ENCODE results near the gene ABHD4. TPM values are rescaled to one million over a fixed set of nuclear protein-coding genes. Genes with fewer than 3 reads are reported as not detected.

The ABHD4 gene
- total RNA-seq, 4 donors from 2014 or later, result 18.7 to 42.3 (median 27.7) TPM

DNA sequence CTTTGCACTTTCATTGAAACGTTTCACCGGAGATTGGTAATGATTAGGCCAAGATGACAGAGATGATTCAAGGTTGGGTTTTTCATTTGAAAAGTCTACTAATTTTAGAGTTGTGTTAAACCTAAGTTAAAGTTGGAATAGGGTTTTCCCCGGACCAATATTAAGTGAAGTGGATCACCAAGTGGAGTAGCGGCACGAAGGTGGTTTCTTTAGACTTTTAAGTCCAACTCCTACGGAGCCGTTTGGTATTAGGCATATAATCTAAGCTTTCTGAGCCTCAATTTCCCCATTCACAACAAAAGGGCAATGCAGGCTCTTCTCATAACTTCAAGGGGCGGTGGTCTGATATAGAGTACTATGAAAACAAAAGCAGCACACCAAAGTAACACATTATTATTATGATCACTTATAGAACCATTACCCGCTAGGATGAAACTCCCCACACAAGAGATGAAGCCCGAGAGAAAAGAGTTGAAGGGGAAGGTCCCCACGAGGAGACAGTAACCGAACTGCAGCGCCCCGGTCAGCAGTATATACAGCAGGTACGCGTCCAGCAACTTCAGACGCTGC lies 9.5 kb upstream of the ABHD4 start:
- Histone ChIP-seq H3K9me3 (no peaks in the 10 kb centered on the region), H3K36me3 (no peaks in the 10 kb centered on the region), H3K27ac (replicated peaks in 1 of 4) (peak overlapping the region; percentile 88 to 93 (median 90)), H3K4me3 (peak overlapping the region; percentile 57 to 90 (median 74)), H3K27me3 (no peaks in the 10 kb centered on the region), H3K4me1 (peaks cover 27 to 58% (median 55%) of the 10 kb centered on the region in 4 donors)
- 2% methylated on average over 17 of the region's 17 CpGs for WGBS
- no peak for DNase-seq (ENCODE audit: extremely low spot score)
- intact Hi-C loops (cut with DNase I), result no loop called here
- TF ChIP-seq POLR2AphosphoS5 (IDR thresholded peaks at IDR 0.05) (no peak), POLR2A (IDR thresholded peaks at IDR 0.05; ENCODE audit: low read depth) (no peak), EP300 (IDR thresholded peaks at IDR 0.05) (no peak)
- TF ChIP-seq, protein P1, sequence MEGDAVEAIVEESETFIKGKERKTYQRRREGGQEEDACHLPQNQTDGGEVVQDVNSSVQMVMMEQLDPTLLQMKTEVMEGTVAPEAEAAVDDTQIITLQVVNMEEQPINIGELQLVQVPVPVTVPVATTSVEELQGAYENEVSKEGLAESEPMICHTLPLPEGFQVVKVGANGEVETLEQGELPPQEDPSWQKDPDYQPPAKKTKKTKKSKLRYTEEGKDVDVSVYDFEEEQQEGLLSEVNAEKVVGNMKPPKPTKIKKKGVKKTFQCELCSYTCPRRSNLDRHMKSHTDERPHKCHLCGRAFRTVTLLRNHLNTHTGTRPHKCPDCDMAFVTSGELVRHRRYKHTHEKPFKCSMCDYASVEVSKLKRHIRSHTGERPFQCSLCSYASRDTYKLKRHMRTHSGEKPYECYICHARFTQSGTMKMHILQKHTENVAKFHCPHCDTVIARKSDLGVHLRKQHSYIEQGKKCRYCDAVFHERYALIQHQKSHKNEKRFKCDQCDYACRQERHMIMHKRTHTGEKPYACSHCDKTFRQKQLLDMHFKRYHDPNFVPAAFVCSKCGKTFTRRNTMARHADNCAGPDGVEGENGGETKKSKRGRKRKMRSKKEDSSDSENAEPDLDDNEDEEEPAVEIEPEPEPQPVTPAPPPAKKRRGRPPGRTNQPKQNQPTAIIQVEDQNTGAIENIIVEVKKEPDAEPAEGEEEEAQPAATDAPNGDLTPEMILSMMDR (IDR thresholded peaks at IDR 0.05), result no peak

DNA sequence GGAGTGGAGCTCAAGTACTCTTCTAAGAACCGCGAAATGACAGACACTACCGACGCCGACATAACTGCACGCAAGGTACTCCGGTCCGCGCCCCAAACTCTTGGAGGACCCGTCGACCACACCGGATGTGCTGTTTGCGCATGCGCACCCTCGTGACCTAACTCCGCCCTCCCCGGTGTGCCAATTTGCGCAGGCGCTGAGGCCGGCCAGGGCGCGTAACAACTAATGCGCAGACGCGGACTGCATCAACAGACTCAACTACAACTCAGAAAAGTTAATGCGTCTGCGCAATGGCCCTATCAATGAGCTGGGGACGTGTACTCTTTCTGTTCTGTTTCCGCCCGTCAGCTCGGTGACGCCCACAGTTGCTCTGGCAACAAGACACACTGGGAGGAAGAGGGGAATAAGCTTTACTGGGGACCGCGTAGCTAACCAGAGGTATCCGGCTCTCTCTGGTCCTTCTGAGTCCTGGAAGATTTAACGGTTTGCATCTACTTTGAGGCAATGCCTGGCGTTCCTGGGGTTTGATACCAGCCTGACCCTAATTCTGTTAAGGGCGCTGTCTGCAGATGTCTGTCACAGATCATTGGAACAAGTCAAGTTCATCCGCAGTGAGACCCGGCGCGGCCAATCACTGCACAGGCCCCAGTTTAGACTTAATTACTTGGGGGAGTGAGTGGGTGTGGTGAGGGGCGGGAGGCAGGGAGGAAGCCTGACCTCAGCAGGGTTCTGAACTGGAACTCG lies 8.8 kb upstream of the ABHD4 start, which contains the start of gene DAD1:
TSS of gene DAD1 (minus strand) at position 129 of the 744 bp plus-strand sequence. CDS start at position 62, 67 bp downstream.
- Histone ChIP-seq H3K27me3 (no peaks in the 10 kb centered on the region), H3K9me3 (no peaks in the 10 kb centered on the region), H3K4me1 (peaks cover 24 to 53% (median 50%) of the 10 kb centered on the region in 4 donors), H3K27ac (replicated peaks in 1 of 4) (peak within 1 kb of the TSS; percentile 88 to 93 (median 90)), H3K4me3 (peak within 1 kb of the TSS; percentile 57 to 90 (median 74)), H3K36me3 (no peaks in the 10 kb centered on the region)
- TF ChIP-seq POLR2AphosphoS5 (IDR thresholded peaks at IDR 0.05) (peak; percentile 97 to 99), EP300 (IDR thresholded peaks at IDR 0.05) (no peak), POLR2A (IDR thresholded peaks at IDR 0.05; ENCODE audit: low read depth) (peak; percentile 92)
- TF ChIP-seq, protein P1 (IDR thresholded peaks at IDR 0.05), result peak in 1 of 3 experiments; percentile 13
- peak; percentile 100 for DNase-seq (ENCODE audit: extremely low spot score)
- intact Hi-C loops (cut with DNase I), result no loop called here
- 0% methylated on average over 19 of the region's 44 CpGs for WGBS

DNA sequence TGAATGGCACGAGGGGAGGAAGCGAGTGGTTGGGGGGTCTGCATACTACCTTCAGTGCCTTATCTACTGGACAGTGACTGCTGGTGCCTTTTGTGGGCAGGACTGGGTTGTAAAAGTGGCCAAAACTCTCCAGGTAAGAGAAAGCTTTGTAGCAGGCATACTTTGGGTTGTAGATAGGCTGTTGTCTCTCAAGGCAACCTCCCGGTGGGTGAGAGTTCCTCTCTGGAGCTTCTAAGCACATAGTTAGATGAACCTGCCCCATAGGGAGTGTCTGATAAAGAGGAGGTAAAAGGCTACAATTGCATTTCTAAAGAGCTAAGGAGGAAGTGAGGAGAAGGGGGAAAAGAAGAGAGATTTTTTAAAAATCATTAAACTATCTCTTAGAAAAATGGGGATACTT lies 4.9 kb upstream of the ABHD4 start:
- H3K27ac ChIP-seq (replicated peaks in 1 of 4), result no peak overlapping the region
- no peak for TF ChIP-seq EP300 (IDR thresholded peaks at IDR 0.05)
- TF ChIP-seq POLR2AphosphoS5 (IDR thresholded peaks at IDR 0.05), result no peak
- no peak for TF ChIP-seq POLR2A (IDR thresholded peaks at IDR 0.05; ENCODE audit: low read depth)
- TF ChIP-seq, protein P1 (IDR thresholded peaks at IDR 0.05), result no peak
- H3K4me1 ChIP-seq, result peaks cover 8 to 21% (median 18%) of the 10 kb centered on the region in 4 donors
- 52% methylated on average over 3 of the region's 3 CpGs for WGBS
- no peaks in the 10 kb centered on the region for H3K9me3 ChIP-seq
- no peaks in the 10 kb centered on the region for H3K27me3 ChIP-seq
- H3K4me3 ChIP-seq, result no peak overlapping the region
- intact Hi-C loops (cut with DNase I), result no loop called here
- no peak for DNase-seq (ENCODE audit: extremely low spot score)
- no peaks in the 10 kb centered on the region for H3K36me3 ChIP-seq

DNA sequence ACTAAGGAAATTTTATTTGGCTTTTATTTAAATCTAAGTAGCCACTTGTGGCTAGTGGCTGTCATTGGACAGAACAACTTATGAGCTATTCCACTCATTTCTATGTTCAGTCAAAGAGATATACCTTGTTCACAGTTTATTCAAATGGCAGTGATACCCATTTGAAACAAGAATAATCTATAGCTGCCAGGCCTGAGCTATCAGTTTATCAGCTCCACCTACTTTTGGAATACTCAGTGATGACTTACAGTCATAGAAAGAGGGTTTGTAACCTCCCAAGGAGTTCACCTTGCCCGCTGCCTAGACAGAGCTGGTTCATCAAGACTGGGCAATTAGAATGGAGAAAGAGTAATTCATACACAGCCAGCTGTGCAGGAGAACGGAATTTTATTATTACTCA lies 4.5 kb upstream of the ABHD4 start:
- 84% methylated on average over 2 of the region's 2 CpGs for WGBS
- intact Hi-C loops (cut with DNase I), result no loop called here

DNA sequence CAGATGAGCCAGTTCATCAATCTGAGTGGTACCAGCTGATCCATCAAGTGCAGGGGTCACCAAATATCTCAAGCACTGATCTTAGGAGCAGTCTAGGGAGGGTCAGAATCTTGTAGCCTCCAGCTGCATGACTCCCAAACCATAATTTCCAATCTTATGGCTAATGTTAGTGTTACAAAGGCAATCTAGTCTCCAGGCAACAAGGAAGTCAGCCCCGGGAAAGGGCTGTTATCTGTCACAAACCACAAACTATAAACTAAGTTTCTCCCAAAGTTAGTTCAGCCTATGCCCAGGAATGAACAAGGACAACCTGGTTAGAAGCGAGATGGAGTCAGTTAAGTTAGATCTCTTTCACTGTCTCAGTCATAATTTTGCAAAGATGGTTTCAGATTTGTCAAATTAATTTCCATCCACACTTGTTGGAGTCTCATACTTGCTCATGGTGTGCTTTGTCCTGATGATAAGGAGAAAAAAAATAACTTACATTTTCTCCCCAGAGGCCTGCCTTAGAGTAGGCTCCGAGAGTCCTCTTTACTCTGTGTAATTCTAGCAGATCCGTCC lies 3.9 kb upstream of the ABHD4 start:
- H3K36me3 ChIP-seq, result no peaks in the 10 kb centered on the region
- no peak for DNase-seq (ENCODE audit: extremely low spot score)
- H3K27ac ChIP-seq (replicated peaks in 1 of 4), result no peak overlapping the region
- H3K4me3 ChIP-seq, result no peak overlapping the region
- H3K27me3 ChIP-seq, result no peaks in the 10 kb centered on the region
- no peak for TF ChIP-seq POLR2AphosphoS5 (IDR thresholded peaks at IDR 0.05)
- TF ChIP-seq, protein P1 (IDR thresholded peaks at IDR 0.05), result no peak
- TF ChIP-seq POLR2A (IDR thresholded peaks at IDR 0.05; ENCODE audit: low read depth), result no peak
- TF ChIP-seq EP300 (IDR thresholded peaks at IDR 0.05), result no peak
- no peaks in the 10 kb centered on the region for H3K9me3 ChIP-seq
- H3K4me1 ChIP-seq, result peaks cover 8 to 23% (median 20%) of the 10 kb centered on the region in 4 donors
- intact Hi-C loops (cut with DNase I), result no loop called here
- 48% methylated on average over 4 of the region's 4 CpGs for WGBS

More for the DNA sequence above, 4.5 kb upstream of the ABHD4 start:
- Histone ChIP-seq H3K36me3 (no peaks in the 10 kb centered on the region), H3K9me3 (no peaks in the 10 kb centered on the region), H3K4me3 (no peak overlapping the region), H3K4me1 (peaks cover 4 to 17% (median 15%) of the 10 kb centered on the region in 4 donors), H3K27ac (replicated peaks in 1 of 4) (no peak overlapping the region), H3K27me3 (no peaks in the 10 kb centered on the region)
- TF ChIP-seq POLR2AphosphoS5 (IDR thresholded peaks at IDR 0.05) (no peak), POLR2A (IDR thresholded peaks at IDR 0.05; ENCODE audit: low read depth) (no peak)
- DNase-seq (ENCODE audit: extremely low spot score), result no peak
